NCI-H526 treated with DMSO at 0.1 percent for 48 hours (cell line): ENCODE data around the gene KRTAP2-1.
"Not testable (repeated sequence)": the region's sequence is repeated elsewhere in the genome, so short reads cannot be mapped to it uniquely, and the experiment has no call there.

ENCODE experiments used
- DNase-seq: peaks from one replicate; lab custom pipeline; 2025; lab: John Stamatoyannopoulos, UW

The KRTAP2-1 gene, protein sequence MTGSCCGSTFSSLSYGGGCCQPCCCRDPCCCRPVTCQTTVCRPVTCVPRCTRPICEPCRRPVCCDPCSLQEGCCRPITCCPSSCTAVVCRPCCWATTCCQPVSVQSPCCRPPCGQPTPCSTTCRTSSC

DNA sequence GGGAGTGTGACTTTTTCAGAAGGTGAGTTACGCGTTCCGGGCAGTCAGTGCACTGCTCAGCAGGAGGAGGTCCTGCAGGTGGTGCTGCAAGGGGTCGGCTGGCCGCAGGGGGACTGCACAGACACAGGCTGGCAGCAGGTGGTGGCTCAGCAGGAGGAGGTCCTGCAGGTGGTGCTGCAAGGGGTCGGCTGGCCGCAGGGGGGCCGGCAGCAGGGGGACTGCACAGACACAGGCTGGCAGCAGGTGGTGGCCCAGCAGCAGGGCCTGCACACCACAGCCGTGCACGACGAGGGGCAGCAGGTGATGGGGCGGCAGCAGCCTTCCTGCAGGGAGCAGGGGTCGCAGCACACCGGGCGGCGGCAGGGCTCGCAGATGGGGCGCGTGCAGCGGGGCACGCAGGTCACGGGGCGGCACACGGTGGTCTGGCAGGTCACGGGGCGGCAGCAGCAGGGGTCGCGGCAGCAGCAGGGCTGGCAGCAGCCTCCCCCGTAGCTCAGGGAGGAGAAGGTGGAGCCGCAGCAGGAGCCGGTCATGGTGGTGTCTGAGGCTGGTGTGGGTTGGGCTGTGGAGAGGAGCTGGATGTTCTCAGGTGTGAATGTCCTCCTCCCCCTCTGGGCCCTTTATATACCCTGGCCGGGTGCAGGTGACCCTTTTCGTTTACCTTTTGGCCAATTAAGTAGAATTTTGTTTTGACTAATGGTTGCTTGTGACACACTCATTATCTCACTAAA, at the start of gene KRTAP2-1:
TSS of gene KRTAP2-1 (minus strand) at position 582 of the 731 bp plus-strand sequence. CDS start at position 533, 49 bp downstream.
- not testable (repeated sequence) for DNase-seq

DNA sequence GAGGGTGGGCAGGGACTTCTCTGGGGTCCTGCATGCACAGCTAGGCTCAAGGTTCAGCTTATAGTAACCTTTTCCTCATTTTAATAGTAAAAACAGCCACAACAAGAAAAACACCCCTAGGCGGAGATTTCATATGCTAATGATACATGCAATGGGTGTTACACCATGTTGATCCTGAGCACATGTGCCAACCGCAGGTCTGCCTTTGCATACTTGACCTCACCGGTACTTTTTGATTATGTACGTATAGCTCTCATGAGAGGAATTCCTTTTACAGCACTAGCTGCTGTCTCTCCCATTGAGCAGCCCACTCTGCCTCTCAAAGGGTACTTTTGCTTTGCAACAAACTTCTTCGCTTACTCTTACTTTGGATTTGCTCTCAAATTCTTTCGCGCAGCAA, 48.9 kb upstream of the KRTAP2-1 start:
- DNase-seq, result peak; percentile 62

DNA sequence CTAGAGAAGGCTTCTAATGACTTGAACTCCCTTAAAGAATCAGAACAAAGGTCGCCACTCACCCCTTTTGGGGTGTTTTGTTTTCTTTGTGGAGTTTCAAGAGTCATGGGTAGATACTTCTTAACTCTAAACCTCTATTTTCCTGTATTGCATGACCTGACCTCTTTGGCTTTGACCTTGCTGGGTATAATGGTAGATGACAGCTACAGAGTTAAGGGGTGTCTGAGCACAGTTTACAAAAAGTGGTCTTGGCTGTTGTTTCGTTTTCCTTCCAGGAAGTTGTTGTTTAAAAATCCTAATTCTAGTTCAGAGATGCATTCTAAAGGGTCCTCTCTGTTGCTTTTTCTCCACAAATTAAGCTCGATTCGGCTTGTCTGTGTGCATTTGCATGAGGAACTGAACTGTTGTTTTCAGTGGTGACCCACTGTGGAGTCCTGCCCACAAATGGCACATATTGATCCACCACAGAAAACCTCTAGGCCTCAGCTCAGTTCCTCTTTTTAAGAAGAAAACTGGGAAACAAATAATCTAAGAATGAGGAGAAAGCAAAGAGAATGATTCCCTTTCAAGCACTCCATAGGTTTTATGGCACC, 41.7 kb upstream of the KRTAP2-1 start:
- DNase-seq, result not testable (repeated sequence)

DNA sequence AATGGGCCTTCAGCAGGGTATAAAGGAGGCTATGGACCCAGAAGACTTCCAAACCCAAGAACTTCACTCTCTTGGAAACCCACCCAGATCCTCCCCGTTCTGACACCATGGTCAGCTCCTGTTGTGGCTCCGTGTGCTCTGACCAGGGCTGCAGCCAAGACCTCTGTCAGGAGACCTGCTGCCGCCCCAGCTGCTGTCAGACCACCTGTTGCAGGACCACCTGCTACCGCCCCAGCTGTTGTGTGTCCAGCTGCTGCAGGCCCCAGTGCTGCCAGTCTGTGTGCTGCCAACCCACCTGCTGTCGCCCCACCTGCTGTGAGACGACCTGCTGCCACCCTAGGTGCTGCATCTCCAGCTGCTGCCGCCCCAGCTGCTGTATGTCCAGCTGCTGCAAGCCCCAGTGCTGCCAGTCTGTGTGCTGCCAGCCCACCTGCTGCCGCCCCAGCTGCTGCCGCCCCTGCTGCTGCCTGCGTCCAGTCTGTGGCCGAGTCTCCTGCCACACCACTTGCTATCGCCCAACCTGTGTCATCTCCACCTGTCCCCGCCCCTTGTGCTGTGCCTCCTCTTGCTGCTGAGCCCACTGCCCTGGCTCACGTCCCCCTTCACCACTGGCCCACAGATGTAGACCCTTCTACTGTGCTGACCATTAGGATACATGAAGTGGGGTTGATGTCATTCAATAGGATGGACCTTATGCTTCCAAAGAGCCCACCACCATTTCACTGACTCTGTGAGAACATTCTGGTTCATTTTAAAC, 37.2 kb upstream of the KRTAP2-1 start, which contains the start of gene KRTAP4-7:
TSS of gene KRTAP4-7 (plus strand) at position 51 of the 757 bp plus-strand sequence. CDS start at position 108, 57 bp downstream.
- not testable (repeated sequence) for DNase-seq

DNA sequence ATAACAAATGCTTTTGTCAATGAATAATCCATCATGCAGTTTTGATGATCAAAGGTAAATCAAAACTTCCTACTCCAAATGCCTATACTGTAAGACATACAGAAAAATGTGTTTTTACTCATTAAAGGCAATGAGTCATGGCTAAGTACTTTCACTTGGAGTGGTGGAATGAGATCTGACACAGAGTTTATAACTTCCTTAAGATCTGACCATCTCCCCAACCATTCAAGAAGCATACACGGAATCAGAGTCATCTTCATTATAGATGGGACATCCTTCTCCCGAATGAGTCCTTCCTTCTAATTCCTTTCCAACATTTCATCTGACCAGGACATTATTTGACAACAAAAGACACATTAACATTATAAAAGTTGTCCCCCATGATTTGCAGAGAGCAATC, 36.3 kb upstream of the KRTAP2-1 start:
- DNase-seq, result not testable (repeated sequence)

DNA sequence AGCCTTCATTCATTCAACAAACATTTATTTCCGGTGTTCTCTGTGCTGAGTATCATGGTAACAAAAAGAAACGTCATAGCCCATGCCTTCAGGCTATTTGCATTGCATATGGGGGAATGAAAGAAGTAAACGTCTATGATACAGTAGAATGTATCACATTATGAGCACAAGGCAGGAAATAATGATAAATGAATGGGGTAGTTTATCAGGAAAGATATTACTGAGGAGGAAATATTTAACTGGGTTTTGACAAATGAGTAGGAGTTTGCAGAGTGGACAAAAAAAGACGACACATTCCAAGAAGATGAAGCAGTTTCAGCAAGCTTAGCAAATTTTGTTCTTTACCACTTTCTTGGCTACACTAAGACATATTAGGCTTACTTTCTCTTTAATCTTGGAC, 35.5 kb upstream of the KRTAP2-1 start:
- DNase-seq, result no peak

DNA sequence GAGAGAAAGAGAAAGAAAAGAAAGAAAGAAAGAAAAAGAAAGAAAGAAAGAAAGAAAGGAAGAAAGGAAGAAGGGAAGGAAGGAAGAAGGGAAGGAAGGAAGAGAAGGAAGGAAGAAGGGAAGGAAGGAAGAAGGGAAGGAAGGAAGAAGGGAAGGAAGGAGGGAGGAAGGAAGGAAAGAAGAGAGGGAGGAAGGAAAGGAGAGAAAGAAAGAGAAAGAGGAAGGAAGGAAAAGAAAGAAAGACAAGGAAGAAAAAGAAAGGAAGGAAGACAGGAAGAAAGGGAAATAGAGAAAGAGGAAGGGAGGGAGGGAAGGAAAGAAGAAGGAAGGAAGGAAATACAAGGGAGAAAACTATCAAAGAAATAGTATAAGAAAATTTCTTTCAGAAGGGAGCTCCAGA, 29.7 kb upstream of the KRTAP2-1 start:
- DNase-seq, result no peak

DNA sequence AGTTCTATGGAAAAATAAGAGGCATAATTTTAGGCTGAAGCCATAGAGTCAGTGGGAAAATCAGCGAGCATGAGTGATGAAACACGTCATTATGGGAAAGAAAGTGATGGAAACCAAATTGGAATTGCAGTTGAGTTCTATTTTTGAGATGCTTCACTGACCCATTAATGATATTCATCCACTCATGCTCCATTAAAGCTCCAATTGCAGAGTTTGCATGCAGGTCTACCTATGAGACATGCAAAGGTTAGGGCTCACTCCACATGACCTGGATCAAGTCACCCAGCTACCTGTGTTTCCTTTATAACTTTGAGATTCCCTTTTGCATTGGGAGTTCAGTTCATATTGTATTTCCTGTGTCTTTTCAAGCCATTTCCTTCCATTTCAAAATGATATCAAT, 26.6 kb upstream of the KRTAP2-1 start:
- DNase-seq, result peak; percentile 35

DNA sequence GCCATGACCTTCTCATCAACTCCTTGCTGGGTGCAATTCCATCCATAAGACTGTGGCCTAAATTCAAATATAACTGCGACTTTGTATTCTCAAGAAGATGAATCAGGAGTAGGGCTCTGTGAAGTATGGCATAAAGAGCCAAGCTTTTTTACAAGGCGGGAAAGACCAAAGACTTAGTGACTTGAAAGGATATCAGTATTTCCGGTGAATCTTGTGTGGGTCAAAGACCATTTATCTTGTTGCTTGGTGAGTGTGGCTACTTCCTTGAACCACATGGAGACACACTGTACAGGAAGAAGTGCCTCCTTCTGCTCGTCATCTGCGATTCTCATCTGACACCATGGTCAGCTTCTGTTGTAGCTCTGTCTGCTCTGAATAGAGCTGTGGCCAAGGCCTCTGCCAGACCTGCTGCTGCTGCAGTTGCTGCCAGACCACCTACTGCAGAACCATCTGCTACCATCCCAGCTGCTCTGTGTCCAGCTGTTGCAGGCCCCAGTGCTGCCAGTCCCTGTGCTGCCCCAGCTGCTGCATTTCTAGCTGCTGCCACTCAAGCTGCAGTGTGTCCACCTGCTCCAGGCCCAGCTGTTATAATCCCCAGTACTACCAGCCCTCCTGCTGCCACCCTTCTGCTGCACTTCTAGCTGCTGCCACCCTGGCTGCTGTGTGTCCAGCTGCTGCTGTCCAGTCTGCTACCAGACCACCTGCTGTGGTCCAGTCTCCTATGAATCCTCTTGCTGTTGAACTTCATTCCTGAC, 24.7 kb upstream of the KRTAP2-1 start:
- DNase-seq, result no peak

DNA sequence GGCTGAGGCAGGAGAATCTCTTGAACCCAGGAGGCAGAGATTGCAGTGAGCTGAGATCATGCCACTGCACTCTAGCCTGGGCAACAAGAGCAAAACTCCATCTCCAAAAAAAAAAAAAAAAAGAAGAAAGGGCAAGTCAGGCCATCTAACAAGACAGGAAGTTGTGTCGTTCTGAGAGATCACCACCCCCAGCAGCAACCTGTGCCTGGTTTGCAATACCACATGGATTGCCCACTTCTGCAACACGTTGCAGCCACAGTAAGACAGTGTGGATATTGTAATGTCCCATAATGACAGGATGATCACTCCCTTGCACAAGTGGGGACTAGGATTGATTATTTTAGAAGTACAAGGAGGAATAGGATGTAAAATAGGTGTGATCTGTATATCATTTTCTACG, 21.9 kb upstream of the KRTAP2-1 start:
- DNase-seq, result no peak

DNA sequence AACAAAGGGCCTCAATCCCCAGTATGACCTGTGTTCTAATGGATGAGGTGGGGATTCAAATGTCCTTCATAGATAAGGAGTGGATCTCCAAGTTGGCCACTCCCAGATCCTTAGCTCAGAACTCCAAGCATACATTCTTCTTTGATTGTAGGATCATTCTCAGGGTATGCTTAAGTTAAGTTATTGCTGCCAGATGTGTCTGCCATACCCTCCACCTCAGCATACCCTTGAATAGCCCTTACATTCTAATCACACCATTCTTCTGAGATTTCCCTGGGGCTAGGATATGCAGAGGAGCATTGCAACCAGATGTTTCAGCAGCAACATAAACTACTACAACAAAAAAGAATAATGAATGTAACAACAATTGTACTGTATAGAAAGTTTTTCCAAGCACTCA, 20.2 kb upstream of the KRTAP2-1 start:
- no peak for DNase-seq

DNA sequence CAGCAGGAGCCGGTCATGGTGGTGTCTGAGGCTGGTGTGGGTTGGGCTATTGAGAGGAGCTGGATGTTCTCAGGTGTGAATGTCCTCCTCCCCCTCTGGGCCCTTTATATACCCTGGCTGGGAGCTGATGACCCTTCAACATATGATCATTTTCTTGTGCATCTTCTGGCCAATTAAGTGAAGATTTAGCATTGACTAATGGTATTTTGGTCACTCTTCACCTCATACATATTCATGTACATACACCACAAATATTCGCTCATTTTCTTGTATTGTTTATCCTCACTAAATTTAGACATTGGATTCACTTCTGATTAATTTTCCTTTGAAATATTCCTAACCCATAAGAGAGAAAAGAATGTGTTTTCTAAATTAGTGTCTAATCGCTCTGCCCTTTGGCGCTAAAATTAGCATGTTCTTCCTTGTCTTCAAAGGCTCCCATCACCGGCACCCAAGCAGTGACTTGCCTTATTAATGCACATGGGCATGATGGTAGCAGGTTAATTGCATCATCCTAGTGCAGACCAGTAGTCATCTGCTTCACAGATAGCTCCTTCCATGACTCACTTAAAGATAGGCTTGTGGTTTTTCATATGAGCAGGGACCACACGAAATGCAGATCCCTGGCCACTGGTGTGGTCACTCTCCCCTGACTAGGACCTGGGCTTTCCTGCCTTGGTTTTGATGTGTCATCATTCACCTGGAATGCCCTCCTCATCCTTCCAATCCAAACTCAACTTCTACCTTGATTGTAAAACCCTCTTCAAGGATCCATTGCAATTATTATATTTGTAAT, 18.9 kb upstream of the KRTAP2-1 start, which contains the start of gene KRTAP2-4:
TSS of gene KRTAP2-4 (minus strand) at position 51 of the 796 bp plus-strand sequence. CDS start at position 17, 34 bp downstream.
- no peak for DNase-seq

DNA sequence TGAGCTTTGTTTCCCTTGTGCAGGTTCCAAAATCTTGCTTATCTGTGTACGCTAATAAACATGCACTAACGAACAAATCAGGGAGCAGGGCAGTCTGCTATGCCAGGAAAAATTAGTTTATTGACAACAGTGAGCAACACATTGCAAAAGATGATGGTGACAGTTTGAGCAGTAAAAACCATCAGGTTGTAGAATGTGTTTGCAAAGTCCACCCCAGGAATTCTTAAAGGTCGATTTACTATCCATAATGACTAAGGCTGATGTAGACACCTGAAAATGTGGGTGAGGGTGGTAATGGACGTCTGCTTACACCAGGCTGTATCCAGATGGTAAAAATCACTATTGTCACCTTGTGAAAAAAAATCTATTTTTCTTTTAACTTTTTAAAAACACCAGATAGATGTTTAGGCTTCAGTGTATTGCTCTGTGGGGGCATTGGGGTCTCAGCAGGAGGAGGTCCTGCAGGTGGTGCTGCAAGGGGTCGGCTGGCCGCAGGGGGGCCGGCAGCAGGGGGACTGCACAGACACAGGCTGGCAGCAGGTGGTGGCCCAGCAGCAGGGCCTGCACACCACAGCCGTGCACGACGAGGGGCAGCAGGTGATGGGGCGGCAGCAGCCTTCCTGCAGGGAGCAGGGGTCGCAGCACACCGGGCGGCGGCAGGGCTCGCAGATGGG, 18.0 kb upstream of the KRTAP2-1 start:
- not testable (repeated sequence) for DNase-seq

DNA sequence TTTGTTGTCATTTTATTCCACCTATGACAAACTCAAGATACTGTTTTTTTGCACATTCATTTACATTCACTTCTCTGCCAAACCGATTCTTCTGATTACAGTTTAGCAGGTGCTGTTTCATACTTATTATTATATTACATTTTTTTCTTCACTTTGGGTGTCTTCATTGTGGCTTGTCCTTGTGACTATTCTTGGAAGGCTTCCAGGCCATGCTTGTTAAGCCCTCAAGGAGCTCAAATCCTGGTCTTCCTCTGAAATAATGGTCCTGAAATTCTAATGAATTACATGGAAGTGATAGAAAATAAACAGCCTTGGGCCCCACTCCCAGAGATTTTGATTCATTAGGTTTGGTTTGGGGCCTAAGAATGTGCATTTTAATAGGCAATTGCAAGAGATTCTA, 17.2 kb upstream of the KRTAP2-1 start:
- DNase-seq, result no peak

DNA sequence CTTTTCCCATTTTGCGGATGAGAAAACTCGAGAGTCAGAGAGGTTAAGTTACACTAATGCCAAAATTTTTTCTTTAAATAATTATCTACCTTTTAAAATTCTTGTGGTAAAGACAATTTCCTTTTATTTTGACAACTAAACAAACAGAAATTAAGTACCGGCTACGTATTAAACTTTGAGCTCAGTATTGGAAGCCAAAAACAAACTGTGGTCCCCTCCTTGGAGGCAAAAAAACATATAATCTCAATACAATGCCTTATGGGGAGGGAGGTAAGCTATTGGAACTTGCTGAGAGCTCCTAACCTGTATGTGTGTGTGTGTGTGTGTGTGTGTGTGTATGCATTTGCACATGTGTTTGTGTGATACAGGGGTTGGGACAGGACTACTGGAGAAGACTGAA, 16.3 kb upstream of the KRTAP2-1 start:
- DNase-seq, result no peak

DNA sequence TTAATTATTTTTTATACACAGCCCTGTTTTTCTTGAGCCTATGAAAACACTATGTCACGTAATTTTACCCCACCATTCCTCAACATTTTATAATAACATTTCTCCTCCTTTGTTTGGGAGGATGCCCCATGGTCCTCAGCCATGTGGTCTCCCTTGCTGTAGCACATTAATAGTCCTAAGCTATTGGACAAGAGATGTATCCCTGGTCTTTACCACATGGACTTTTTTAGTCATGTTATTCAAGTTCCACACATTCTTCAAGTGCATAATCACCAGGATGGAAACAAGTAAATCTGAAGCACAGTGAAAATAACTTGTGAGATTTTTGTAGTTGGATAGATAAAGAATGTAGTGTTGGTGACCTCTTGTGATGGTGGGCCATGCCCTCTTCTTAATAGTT, 14.8 kb upstream of the KRTAP2-1 start:
- DNase-seq, result no peak

DNA sequence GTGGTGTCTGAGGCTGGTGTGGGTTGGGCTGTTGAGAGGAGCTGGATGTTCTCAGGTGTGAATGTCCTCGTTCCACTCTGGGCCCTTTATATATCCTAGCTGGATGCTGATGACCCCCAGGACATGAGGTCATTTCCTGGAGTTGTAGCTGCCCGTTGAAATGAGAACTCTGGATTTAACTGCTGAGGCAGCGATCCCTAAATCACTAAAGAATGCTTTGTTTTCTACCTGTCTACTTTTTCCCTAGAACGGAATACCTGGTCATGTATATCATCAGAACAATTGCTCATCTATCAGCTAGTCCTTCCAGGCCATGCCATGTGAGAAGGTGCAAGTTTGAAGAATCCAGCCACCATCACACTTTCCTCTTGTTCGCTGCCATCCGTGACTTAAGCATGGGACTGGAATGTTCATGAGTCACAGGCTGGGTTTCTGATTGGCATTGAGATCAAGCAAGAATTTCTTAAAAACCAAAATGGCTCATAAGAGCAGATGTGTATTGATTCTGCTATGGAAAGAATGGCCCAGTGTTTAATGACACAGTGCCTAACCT, 13.0 kb upstream of the KRTAP2-1 start, which contains the start of gene KRTAP2-3:
TSS of gene KRTAP2-3 (minus strand) at position 63 of the 553 bp plus-strand sequence. CDS start 64 bp downstream, outside the sequence.
- no peak for DNase-seq

DNA sequence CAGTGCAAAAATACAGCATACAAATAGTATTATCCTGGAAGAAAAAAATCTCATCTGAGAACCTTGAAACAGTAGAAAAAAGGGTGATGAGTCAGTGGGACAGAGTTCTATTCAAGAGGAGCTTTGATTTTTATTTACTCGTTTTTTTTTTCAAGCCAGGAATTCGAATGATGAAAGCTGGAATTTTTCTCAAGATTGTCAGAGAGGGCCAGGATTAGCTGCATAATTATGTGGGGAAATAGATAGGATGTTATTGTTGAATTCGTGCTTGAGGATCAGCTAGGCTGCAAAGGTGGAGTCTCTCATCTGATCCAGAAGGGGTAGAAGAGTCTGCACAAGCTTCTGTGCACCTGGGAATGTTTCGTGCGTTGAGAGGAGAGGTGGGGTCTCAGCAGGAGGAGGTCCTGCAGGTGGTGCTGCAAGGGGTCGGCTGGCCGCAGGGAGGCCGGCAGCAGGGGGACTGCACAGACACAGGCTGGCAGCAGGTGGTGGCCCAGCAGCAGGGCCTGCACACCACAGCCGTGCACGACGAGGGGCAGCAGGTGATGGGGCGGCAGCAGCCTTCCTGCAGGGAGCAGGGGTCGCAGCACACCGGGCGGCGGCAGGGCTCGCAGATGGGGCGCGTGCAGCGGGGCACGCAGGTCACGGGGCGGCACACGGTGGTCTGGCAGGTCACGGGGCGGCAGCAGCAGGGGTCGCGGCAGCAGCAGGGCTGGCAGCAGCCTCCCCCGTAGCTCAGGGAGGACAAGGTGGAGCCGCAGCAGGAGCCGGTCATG, 12.3 kb upstream of the KRTAP2-1 start:
- not testable (repeated sequence) for DNase-seq

DNA sequence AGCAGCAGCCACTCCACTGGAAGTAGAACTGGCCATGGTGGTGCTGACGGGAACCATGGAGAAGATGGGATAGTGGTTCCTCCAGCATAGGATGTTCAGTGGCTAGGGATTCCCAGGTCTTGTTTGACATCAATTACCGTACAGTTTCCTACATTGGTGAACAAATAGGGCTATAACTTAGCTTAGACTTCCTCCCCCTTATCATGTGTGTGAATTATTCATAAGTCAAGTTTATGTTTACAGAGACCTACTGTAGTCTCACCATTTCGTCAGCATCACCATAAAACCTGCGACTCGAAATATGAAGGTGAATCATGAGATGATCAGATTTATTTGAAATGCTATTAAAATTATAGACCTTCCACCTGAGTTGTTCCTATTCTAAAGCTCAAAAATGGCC, 11.6 kb upstream of the KRTAP2-1 start:
- no peak for DNase-seq
